ENCODE results near the gene GDA.

DNA sequence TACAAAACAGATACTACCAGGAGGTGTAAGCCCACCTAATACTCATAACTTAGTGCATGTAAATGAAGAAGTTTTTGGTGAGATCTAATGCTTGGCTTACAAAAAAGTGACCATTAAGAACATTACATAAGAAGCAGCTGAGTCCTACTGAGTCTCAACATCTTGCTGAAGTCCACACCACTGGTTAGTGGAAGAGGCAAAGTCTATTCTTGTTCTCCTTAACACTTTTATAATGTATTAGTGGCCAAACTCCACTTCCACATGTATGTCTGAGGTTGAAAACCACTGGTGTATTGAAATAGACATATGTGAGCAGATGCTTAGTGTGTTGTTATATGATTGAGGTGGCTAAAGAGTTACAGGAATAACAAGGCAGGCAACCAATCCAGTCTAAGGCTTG is 18.9 kb upstream of the GDA start:
- TF ChIP-seq, protein P1, sequence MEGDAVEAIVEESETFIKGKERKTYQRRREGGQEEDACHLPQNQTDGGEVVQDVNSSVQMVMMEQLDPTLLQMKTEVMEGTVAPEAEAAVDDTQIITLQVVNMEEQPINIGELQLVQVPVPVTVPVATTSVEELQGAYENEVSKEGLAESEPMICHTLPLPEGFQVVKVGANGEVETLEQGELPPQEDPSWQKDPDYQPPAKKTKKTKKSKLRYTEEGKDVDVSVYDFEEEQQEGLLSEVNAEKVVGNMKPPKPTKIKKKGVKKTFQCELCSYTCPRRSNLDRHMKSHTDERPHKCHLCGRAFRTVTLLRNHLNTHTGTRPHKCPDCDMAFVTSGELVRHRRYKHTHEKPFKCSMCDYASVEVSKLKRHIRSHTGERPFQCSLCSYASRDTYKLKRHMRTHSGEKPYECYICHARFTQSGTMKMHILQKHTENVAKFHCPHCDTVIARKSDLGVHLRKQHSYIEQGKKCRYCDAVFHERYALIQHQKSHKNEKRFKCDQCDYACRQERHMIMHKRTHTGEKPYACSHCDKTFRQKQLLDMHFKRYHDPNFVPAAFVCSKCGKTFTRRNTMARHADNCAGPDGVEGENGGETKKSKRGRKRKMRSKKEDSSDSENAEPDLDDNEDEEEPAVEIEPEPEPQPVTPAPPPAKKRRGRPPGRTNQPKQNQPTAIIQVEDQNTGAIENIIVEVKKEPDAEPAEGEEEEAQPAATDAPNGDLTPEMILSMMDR (IDR thresholded peaks at IDR 0.05): no peak
- TF ChIP-seq POLR2A (IDR thresholded peaks at IDR 0.05): no peak

Measured in uterus (tissue), 2 donors.